ENCODE measurements around the gene SVOPL.

SVOPL gene

DNA sequence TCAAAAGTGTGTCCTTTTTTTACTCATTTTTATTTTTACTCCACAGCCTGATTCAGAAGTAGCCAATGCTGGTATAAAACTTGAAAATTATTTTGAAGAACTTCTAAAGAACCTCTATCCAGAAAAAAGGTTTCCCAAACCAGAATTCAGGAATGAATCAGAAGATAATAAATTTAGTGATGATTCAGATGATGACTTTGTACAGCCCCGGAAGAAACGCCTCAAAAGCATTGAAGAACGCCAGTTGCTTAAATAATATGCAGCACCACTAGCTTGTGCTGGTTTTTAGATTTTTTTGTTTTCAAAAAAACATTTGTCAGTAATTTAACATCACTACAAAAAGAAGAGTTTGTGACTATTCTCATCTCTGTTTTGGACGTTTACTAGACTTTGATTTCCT lies 116.5 kb downstream of the SVOPL start:
- TF ChIP-seq GATA2 (IDR thresholded peaks at IDR 0.05; ENCODE audit: low read depth, low read length), result no peak
- no peak for TF ChIP-seq GATA3 (IDR thresholded peaks at IDR 0.05; ENCODE audit: low read depth, low read length)

DNA sequence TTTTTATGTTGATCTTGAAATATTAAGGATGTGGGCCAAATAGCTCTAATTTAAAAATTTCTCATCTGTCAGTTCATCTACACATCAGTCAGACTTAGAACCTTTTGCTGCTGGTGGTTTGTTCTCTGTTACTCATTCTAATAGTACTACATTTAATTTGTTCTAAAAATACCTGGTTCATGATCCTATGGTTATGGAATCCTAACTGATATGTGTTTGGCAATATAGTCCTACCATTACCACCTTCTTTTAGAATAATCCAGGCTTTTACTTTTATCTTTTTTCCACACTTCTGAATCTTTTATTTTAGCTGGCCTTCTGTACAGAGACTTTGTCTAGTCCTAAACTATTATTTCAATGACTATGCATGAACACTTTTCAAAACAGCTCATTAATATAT lies 116.9 kb downstream of the SVOPL start:
- TF ChIP-seq GATA2 (IDR thresholded peaks at IDR 0.05; ENCODE audit: low read depth, low read length) (no peak), GATA3 (IDR thresholded peaks at IDR 0.05; ENCODE audit: low read depth, low read length) (no peak)

DNA sequence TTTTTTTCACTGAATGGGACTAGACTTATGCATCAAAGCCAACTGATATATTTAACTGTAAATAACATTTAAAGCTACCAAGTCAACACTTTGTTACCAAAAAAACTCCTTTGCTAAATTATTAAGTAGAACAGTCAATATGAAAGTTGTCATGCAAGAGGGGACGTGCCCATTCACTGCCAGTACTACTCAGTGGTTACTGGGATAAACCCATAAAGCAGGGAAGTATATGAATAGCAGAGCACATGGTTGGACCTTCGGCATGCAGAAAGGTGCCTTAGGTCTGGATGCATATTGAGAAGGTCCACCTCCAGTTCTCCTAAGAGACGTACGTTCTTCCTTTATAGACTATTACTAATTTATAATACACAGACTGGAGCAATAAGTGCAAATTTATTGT lies 120.1 kb downstream of the SVOPL start:
- TF ChIP-seq GATA3 (IDR thresholded peaks at IDR 0.05; ENCODE audit: low read depth, low read length) (no peak), GATA2 (IDR thresholded peaks at IDR 0.05; ENCODE audit: low read depth, low read length) (no peak)

DNA sequence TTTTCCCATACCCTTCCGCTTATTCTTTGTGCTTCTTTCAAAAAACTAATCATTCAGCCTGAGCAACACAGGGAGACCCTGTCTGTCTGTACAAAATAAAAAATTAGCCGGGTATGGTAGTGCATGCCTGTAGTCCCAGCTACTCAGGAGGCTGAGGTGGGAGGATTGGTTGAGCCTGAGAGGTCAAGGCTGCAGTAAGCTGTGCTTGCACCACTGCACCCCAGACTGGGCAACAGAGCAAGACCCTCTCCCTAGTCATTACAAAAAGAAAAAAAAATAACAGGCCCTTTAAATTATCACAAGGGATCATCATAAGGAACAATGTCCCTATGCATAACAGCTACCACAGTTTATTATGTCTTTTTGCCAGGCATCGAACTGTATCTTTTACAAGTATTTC lies 121.5 kb downstream of the SVOPL start:
- no peak for TF ChIP-seq GATA2 (IDR thresholded peaks at IDR 0.05; ENCODE audit: low read depth, low read length)
- no peak for TF ChIP-seq GATA3 (IDR thresholded peaks at IDR 0.05; ENCODE audit: low read depth, low read length)

DNA sequence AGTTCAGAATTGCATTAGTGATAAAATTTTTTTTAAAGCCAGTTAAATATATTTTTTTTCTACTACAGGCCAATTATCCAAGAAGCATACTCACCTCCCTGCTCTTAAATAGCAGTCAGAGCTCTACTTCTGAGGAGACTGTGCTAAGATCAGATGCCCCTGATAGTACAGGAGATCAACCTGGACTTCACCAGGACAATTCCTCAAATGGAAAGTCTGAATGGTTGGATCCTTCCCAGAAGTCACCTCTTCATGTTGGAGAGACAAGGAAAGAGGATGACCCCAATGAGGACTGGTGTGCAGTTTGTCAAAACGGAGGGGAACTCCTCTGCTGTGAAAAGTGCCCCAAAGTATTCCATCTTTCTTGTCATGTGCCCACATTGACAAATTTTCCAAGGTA lies 122.0 kb downstream of the SVOPL start:
- TF ChIP-seq GATA3 (IDR thresholded peaks at IDR 0.05; ENCODE audit: low read depth, low read length) (no peak), GATA2 (IDR thresholded peaks at IDR 0.05; ENCODE audit: low read depth, low read length) (no peak)

DNA sequence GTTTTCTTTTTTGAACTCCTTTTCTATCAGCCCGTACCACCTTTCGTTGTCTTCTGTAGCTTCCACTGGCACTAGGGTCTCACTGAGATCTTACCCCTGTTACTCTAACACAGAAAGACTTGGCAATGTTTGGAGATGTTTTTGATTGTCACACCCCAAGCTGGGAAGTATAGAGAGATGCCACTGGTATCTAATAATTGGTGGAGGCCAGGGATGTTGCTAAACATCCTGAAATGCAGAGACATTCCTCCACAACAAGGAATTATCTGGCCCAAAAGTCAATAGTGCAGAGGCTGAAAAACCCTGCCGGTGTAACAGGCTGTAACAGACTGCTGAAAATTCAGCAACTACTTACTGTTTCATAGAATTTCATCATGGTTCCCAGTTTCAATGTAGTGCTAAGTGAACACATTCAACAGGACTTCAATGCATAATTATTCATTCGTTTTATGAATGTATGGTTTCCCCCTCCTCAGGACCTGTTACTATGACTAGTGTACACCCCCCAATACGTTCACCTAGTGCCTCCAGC lies 125.2 kb downstream of the SVOPL start:
- no peak for TF ChIP-seq GATA3 (IDR thresholded peaks at IDR 0.05; ENCODE audit: low read depth, low read length)
- no peak for TF ChIP-seq GATA2 (IDR thresholded peaks at IDR 0.05; ENCODE audit: low read depth, low read length)

DNA sequence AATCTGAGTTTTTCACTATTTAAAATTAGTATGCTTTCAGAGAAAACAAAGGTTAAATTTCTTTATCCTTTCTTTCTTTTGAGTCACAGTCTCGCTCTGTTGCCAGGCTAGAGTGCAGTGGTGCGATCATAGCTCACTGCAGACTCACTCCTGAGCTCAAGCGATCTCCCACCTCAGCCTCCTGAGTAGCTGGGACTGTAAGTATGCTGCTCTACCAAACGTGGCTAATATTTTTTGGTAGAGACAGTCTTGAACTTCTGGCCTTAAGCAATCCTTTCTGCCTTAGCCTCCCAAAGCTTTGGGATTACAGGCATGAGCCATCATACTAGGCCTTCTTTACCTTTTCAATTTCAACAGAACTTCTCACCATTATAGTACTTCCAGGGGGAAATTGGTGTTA lies 127.4 kb downstream of the SVOPL start:
- no peak for TF ChIP-seq GATA3 (IDR thresholded peaks at IDR 0.05; ENCODE audit: low read depth, low read length)
- TF ChIP-seq GATA2 (IDR thresholded peaks at IDR 0.05; ENCODE audit: low read depth, low read length), result no peak

DNA sequence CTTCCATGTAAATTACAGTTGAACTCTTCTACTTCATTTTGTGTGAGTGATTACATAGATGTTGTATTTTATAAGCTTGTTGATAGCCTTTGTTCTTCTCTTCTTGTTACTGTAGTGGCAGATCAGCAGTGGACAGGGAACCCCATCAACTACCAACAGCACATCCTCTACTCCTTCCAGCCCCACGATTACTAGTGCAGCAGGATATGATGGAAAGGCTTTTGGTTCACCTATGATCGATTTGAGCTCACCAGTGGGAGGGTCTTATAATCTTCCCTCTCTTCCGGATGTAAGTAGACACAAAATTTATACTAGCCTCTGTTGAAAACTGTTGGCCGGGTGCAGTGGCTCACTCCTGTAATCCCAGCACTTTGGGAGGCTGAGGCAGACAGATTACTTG lies 130.4 kb downstream of the SVOPL start:
- TF ChIP-seq GATA2 (IDR thresholded peaks at IDR 0.05; ENCODE audit: low read depth, low read length) (no peak), GATA3 (IDR thresholded peaks at IDR 0.05; ENCODE audit: low read depth, low read length) (no peak)

DNA sequence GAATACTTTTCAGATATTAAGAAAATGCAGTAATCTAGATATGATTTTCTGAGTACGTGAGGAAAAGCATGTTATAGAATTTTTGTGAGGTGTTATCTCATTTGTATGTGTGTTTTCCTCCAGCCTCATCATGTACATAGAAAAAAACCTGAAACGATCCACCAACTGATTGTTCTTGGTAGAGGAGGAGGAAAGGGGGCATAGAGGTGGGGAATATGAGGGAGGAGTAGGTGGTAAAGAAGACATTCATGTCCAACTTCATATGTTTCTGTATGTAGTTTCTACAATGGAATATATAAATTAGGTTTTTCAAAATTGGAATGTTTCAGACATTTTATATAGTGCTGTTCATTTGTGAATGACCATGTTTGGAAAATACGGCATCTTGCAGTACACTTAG lies 131.7 kb downstream of the SVOPL start:
- TF ChIP-seq GATA2 (IDR thresholded peaks at IDR 0.05; ENCODE audit: low read depth, low read length) (no peak), GATA3 (IDR thresholded peaks at IDR 0.05; ENCODE audit: low read depth, low read length) (no peak)

DNA sequence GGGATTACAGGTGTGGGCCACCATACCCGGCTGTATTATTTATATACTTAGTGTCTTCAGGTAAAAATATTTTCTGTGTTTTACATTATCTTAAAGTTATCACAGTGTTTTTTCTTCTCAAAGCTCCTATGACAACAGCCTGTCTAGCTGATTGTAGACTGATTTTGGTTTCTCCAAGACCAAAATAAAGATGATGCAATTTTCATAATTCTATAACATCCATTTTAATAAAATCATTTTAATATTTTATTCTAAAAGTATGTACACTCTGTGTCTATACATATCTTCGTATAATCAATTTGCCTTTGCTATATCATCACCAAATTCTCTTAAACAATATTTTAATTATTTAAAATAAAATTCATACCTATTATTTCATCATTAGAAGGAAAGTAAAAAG lies 132.5 kb downstream of the SVOPL start:
- no peak for TF ChIP-seq GATA2 (IDR thresholded peaks at IDR 0.05; ENCODE audit: low read depth, low read length)
- TF ChIP-seq GATA3 (IDR thresholded peaks at IDR 0.05; ENCODE audit: low read depth, low read length), result no peak

DNA sequence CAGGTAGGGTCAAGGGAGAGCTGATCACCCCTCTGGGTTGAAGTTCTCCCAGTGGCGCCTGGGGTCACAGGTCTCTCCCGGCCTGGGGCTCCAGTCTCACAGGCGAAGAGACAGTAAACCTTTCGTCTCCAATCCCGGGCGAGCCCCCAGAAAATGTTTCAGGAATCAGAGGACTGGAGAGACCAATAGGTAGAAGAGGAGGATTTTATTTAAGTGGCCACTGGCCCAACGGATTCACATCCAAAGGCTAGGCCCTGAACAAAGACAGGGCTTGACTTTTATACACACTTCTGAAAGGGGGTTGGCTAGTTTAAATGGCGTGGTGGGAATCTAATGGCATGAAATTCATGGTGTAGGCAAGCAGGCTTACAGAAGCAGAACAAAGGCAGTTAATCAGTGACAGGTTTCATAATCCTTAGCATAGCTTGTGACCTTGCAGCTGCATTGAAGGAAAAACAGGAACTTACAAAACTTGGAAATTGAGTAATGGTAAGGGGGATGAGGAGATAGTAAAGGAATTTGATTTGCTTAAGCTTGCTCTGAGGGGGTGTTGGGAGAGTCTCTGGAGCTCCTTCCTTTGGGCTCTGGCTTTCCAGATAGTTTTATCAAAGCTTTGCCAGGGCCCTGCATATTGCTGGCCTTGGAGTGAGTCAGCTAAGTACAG lies 135.6 kb downstream of the SVOPL start:
- no peak for TF ChIP-seq GATA2 (IDR thresholded peaks at IDR 0.05; ENCODE audit: low read depth, low read length)
- no peak for TF ChIP-seq GATA3 (IDR thresholded peaks at IDR 0.05; ENCODE audit: low read depth, low read length)

DNA sequence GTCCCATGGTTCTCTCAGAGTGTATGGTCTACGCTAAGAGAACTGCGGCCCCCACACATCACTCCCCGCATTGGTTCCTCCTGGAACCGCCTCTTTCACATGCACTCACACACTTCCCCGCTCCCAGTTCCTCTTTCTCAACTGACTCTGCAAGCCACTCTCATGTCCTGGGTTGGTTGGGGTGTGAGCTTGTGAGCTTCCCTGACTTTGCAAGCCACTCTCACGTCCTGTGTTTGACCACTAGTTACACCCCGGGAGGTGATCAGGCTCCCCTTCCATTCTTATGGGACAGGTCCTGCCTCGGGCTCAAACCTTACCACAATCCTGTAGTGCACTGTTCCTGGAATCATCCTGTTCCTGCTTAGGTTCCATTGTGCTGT lies 136.1 kb downstream of the SVOPL start:
- TF ChIP-seq GATA2 (IDR thresholded peaks at IDR 0.05; ENCODE audit: low read depth, low read length) (no peak), GATA3 (IDR thresholded peaks at IDR 0.05; ENCODE audit: low read depth, low read length) (no peak)

DNA sequence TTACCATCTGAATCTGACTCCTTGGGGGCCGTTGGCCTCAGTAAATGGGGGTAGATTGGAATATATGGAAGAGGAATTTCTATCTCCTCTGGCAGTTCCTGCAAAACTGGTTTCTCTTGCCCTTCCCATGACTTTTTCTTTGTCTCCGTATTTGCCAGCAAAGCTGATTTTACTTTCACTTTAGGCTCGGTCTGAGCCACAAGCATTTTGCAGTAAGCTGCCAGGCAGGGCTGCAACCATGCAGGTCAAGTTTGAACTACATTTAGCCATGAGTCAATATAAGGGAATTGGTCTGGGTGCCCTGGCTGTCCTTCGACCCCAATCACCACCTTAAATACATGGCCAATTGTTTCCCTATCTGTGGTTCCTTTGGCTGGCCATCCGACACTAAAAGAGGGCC lies 136.8 kb downstream of the SVOPL start:
- no peak for TF ChIP-seq GATA2 (IDR thresholded peaks at IDR 0.05; ENCODE audit: low read depth, low read length)

DNA sequence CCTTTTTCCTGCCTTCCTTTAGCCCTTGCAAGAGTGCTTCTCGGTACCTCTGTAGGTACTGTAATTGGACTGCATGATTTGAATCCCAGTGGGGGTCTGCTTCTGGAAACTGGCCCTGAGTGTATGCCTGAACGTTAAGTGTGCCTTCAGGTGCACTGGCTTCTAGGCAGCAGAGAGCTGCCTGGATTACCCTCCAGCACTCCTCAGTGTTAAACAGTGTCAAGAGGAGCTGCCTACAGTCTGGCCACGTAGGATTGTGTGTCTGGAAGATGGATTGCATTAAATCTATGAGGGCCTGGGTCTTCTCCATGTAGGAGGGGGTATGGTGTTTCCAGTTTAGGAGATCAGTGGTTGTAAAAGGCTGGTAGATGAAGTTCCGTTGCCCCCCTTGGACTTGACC lies 137.4 kb downstream of the SVOPL start:
- TF ChIP-seq GATA3 (IDR thresholded peaks at IDR 0.05; ENCODE audit: low read depth, low read length) (no peak), GATA2 (IDR thresholded peaks at IDR 0.05; ENCODE audit: low read depth, low read length) (no peak)

DNA sequence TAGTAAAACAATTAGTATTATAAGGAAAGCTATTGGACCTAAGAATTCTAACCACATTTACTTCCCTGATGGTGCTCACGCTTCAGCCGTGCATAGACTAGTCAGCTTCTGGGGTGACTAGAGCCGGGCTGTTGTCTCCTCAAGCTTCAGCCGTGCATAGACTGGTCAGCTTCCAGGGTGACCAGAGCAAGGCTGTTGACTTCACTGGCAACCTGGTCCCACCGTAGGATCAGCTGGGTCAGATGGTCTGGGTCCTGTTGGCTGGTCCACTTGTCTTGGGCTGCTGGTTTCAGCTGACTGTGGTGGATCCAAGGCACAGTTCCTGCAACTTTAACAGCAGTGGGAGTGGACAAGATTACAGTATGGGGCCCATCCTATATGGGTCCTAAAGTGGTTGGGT lies 141.7 kb downstream of the SVOPL start:
- TF ChIP-seq GATA3 (IDR thresholded peaks at IDR 0.05; ENCODE audit: low read depth, low read length) (no peak), GATA2 (IDR thresholded peaks at IDR 0.05; ENCODE audit: low read depth, low read length) (no peak)
